HL-60 (cell line): Measurements from ENCODE around the gene LOC101059915.

ENCODE experiments used
- GABPA ChIP-seq: IDR thresholded peaks from 2 replicates; pipeline ENCODE4 v1.6.1; 2012; ENCODE audit warnings: low read depth
- POLR2AphosphoS5 ChIP-seq: IDR thresholded peaks from 2 replicates; pipeline ENCODE4 v1.6.1; 2012; ENCODE audit warnings: low read depth
- SPI1 ChIP-seq: IDR thresholded peaks from 2 replicates; pipeline ENCODE4 v1.6.1; 2012; ENCODE audit warnings: low read depth, mild to moderate bottlenecking, borderline replicate concordance
- TF ChIP-seq, protein P1 (sequence below): IDR thresholded peaks from one replicate; pipeline ENCODE4 v1.5.1; 2011; ENCODE audit warnings: low read length, control low read depth, inconsistent platforms; ENCODE audit not compliant: insufficient read depth
- TF ChIP-seq, protein P2 (sequence below): IDR thresholded peaks from 2 replicates; pipeline ENCODE4 v1.6.1; 2012; ENCODE audit warnings: low read depth; ENCODE audit not compliant: insufficient replicate concordance

DNA sequence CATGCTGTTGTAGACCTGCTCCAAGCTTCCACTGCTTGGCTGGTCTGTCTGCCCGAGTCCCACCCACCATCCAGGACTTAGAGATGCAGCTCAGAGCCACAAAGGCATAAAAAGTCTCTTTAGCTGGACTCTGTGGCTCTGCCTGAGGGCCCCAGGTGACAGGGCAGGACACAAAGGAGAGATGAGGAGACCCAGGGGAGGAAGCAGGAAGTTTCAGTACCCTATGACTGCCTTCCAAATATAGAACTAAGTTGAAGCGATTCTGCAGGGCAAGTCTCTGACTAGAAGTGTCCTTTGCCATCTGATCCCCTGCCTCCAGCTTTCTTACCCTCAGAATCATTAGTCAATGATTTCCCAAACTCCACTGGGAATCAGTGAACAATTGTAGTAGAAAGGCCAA lies 37.9 kb upstream of the LOC101059915 start:
- TF ChIP-seq, protein P1, sequence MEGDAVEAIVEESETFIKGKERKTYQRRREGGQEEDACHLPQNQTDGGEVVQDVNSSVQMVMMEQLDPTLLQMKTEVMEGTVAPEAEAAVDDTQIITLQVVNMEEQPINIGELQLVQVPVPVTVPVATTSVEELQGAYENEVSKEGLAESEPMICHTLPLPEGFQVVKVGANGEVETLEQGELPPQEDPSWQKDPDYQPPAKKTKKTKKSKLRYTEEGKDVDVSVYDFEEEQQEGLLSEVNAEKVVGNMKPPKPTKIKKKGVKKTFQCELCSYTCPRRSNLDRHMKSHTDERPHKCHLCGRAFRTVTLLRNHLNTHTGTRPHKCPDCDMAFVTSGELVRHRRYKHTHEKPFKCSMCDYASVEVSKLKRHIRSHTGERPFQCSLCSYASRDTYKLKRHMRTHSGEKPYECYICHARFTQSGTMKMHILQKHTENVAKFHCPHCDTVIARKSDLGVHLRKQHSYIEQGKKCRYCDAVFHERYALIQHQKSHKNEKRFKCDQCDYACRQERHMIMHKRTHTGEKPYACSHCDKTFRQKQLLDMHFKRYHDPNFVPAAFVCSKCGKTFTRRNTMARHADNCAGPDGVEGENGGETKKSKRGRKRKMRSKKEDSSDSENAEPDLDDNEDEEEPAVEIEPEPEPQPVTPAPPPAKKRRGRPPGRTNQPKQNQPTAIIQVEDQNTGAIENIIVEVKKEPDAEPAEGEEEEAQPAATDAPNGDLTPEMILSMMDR: no peak
- TF ChIP-seq, protein P2, sequence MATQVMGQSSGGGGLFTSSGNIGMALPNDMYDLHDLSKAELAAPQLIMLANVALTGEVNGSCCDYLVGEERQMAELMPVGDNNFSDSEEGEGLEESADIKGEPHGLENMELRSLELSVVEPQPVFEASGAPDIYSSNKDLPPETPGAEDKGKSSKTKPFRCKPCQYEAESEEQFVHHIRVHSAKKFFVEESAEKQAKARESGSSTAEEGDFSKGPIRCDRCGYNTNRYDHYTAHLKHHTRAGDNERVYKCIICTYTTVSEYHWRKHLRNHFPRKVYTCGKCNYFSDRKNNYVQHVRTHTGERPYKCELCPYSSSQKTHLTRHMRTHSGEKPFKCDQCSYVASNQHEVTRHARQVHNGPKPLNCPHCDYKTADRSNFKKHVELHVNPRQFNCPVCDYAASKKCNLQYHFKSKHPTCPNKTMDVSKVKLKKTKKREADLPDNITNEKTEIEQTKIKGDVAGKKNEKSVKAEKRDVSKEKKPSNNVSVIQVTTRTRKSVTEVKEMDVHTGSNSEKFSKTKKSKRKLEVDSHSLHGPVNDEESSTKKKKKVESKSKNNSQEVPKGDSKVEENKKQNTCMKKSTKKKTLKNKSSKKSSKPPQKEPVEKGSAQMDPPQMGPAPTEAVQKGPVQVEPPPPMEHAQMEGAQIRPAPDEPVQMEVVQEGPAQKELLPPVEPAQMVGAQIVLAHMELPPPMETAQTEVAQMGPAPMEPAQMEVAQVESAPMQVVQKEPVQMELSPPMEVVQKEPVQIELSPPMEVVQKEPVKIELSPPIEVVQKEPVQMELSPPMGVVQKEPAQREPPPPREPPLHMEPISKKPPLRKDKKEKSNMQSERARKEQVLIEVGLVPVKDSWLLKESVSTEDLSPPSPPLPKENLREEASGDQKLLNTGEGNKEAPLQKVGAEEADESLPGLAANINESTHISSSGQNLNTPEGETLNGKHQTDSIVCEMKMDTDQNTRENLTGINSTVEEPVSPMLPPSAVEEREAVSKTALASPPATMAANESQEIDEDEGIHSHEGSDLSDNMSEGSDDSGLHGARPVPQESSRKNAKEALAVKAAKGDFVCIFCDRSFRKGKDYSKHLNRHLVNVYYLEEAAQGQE: no peak
- TF ChIP-seq POLR2AphosphoS5 (no peak), GABPA (no peak), SPI1 (no peak)
